H9 (cell line): ENCODE results near the gene ARHGAP45. TPM values are rescaled to one million over a fixed set of nuclear protein-coding genes. Genes with fewer than 3 reads are reported as not detected.

ENCODE experiments used
- DNase-seq: peaks from one replicate; pipeline ENCODE4 v3.0.0-alpha.2; 2017
- H2AFZ ChIP-seq: one replicate; pipeline ENCODE4 v1.6.1; 2013; ENCODE audit warnings: mild to moderate bottlenecking, low read length, control low read depth, moderate library complexity
- H2AK5ac ChIP-seq: 2 replicates; pipeline ENCODE4 v1.6.1; 2013; ENCODE audit warnings: low read length, control low read depth, mixed read lengths; ENCODE audit not compliant: insufficient read length
- H2BK120ac ChIP-seq: one replicate; pipeline ENCODE4 v1.6.1; 2013; ENCODE audit warnings: low read depth, mild to moderate bottlenecking, low read length, control low read depth, inconsistent platforms; ENCODE audit not compliant: poor library complexity, severe bottlenecking
- H2BK12ac ChIP-seq: 2 replicates; pipeline ENCODE4 v1.6.1; 2013; ENCODE audit warnings: low read length, control low read depth, mixed read lengths, low read depth; ENCODE audit not compliant: insufficient read length
- H2BK15ac ChIP-seq: 2 replicates; pipeline ENCODE4 v1.6.1; 2013; ENCODE audit warnings: low read depth, low read length, control low read depth
- H2BK20ac ChIP-seq: one replicate; pipeline ENCODE4 v1.6.1; 2013; ENCODE audit warnings: low read depth, mild to moderate bottlenecking, low read length, control low read depth, inconsistent platforms; ENCODE audit not compliant: poor library complexity, severe bottlenecking
- H2BK5ac ChIP-seq: 2 replicates; pipeline ENCODE4 v1.6.1; 2013; ENCODE audit warnings: low read length, control low read depth, mixed read lengths; ENCODE audit not compliant: insufficient read length
- H3K14ac ChIP-seq: 2 replicates; pipeline ENCODE4 v1.6.1; 2013; ENCODE audit warnings: low read length, control low read depth; ENCODE audit not compliant: insufficient read depth
- H3K18ac ChIP-seq: 2 replicates; pipeline ENCODE4 v1.6.1; 2013; ENCODE audit warnings: low read depth, mild to moderate bottlenecking, mixed read lengths, low read length, control low read depth; ENCODE audit not compliant: insufficient read length
- H3K23ac ChIP-seq: 2 replicates; pipeline ENCODE4 v1.6.1; 2013; ENCODE audit warnings: low read length, control low read depth, mixed read lengths, low read depth; ENCODE audit not compliant: insufficient read length
- H3K23me2 ChIP-seq: 2 replicates; pipeline ENCODE4 v1.6.1; 2013; ENCODE audit warnings: low read depth, mild to moderate bottlenecking, mixed read lengths, low read length, control low read depth; ENCODE audit not compliant: insufficient read length, poor library complexity, severe bottlenecking
- H3K27ac ChIP-seq: 2 replicates; pipeline ENCODE4 v1.5.1; 2013; ENCODE audit warnings: low read length, control low read depth, mixed read lengths, low read depth; ENCODE audit not compliant: insufficient read length
- H3K27me3 ChIP-seq: 2 replicates; pipeline ENCODE4 v1.6.1; 2013; ENCODE audit warnings: low read length, control low read depth, inconsistent platforms; ENCODE audit not compliant: insufficient read depth
- H3K4ac ChIP-seq: 2 replicates; pipeline ENCODE4 v1.6.1; 2013; ENCODE audit warnings: low read depth, mild to moderate bottlenecking, control low read depth, inconsistent platforms, low read length, moderate library complexity
- H3K4me1 ChIP-seq: 2 replicates; pipeline ENCODE4 v1.6.1; 2013; ENCODE audit warnings: low read length, control low read depth, inconsistent platforms; ENCODE audit not compliant: insufficient read depth
- H3K4me2 ChIP-seq: 2 replicates; pipeline ENCODE4 v1.6.1; 2013; ENCODE audit warnings: low read length, control low read depth, mixed read lengths; ENCODE audit not compliant: insufficient read length, insufficient read depth
- H3K56ac ChIP-seq: 2 replicates; pipeline ENCODE4 v1.6.1; 2013; ENCODE audit warnings: low read depth, mild to moderate bottlenecking, mixed read lengths, low read length, control low read depth; ENCODE audit not compliant: insufficient read length
- H3K79me1 ChIP-seq: 2 replicates; pipeline ENCODE4 v1.6.1; 2013; ENCODE audit warnings: low read depth, mild to moderate bottlenecking, moderate library complexity, low read length, control low read depth, inconsistent platforms; ENCODE audit not compliant: insufficient read depth, poor library complexity, severe bottlenecking
- H3K79me2 ChIP-seq: 2 replicates; pipeline ENCODE4 v1.6.1; 2013; ENCODE audit warnings: low read length, control low read depth, inconsistent platforms; ENCODE audit not compliant: insufficient read depth
- H3K9ac ChIP-seq: 2 replicates; pipeline ENCODE4 v1.6.1; 2013; ENCODE audit warnings: low read length, control low read depth, mixed read lengths; ENCODE audit not compliant: insufficient read length; ENCODE audit errors: extremely low read depth
- H3K9me3 ChIP-seq: one replicate; pipeline ENCODE4 v1.6.1; 2013; ENCODE audit warnings: low read depth, low read length, inconsistent platforms; ENCODE audit not compliant: control insufficient read depth
- H3T11ph ChIP-seq: one replicate; pipeline ENCODE4 v1.6.1; 2013; ENCODE audit warnings: mild to moderate bottlenecking, low read length, control low read depth, inconsistent platforms
- H4K20me1 ChIP-seq: one replicate; pipeline ENCODE4 v1.6.1; 2013; ENCODE audit not compliant: control insufficient read depth, insufficient read length, insufficient read depth
- H4K5ac ChIP-seq: 2 replicates; pipeline ENCODE4 v1.6.1; 2013; ENCODE audit warnings: low read depth, mild to moderate bottlenecking, mixed read lengths, low read length, control low read depth; ENCODE audit not compliant: insufficient read length
- H4K8ac ChIP-seq: replicated peaks from 2 replicates; pipeline ENCODE4 v1.6.1; 2013; ENCODE audit warnings: low read length, control low read depth, mixed read lengths, low read depth; ENCODE audit not compliant: insufficient read length
- H4K91ac ChIP-seq: 2 replicates; pipeline ENCODE4 v1.6.1; 2013; ENCODE audit warnings: low read depth, mild to moderate bottlenecking, moderate library complexity, mixed read lengths, low read length, control low read depth; ENCODE audit not compliant: insufficient read length
- H3K27ac Mint-ChIP-seq, 3 experiments: 2 replicates in 2 of 3; 3 replicates in 1 of 3; pipeline ENCODE4 v1.8.0; 2020 to 2021; ENCODE audit warnings: mixed read lengths in 3 of 3, mild to moderate bottlenecking in 1 of 3, moderate library complexity in 1 of 3
- H3K27me3 Mint-ChIP-seq: 2 replicates; pipeline ENCODE4 v1.8.0; 2021; ENCODE audit warnings: low read depth, mild to moderate bottlenecking, moderate library complexity, mixed read lengths
- H3K36me3 Mint-ChIP-seq, 3 experiments: 2 replicates in 2 of 3; 3 replicates in 1 of 3; pipeline ENCODE4 v1.8.0; 2020 to 2021; ENCODE audit warnings: low read depth in 3 of 3, mixed read lengths in 3 of 3; ENCODE audit not compliant: insufficient read depth in 1 of 3
- H3K4me1 Mint-ChIP-seq, 2 experiments: 2 replicates each; pipeline ENCODE4 v1.8.0; 2020; ENCODE audit warnings: mixed read lengths in 2 of 2
- H3K4me3 Mint-ChIP-seq, 2 experiments: 2 replicates in 1 of 2; 3 replicates in 1 of 2; pipeline ENCODE4 v1.8.0; 2020 to 2021; ENCODE audit warnings: mild to moderate bottlenecking in 2 of 2, mixed read lengths in 2 of 2, moderate library complexity in 1 of 2
- H3K9me3 Mint-ChIP-seq, 2 experiments: 2 replicates in 1 of 2; 3 replicates in 1 of 2; pipeline ENCODE4 v1.8.0; 2020; ENCODE audit warnings: mild to moderate bottlenecking in 2 of 2, mixed read lengths in 2 of 2, moderate library complexity in 1 of 2
- WGBS: extraction: QIAGEN DNeasy Blood & Tissue Kit; methylation state at CpG from one replicate; pipeline ENCODE4 v1.1.7; 2013; ENCODE audit warnings: missing lambda C conversion rate, low lambda C conversion rate, mixed read lengths; ENCODE audit not compliant: insufficient read length; ENCODE audit errors: extremely low coverage; 5-methylcytosine and 5-hydroxymethylcytosine counted together
- total RNA-seq: library from RNA; stranded (reverse); gene quantifications from 2 replicates; pipeline ENCODE4 v1.2.1, GENCODE V29; 2021
- TF ChIP-seq, protein P1 (sequence below): fragments of 200-600 bp; sonication (generic); conservative IDR thresholded peaks from 3 replicates; pipeline ENCODE4 v1.8.0; 2021; ENCODE audit warnings: antibody characterized with exemption, mild to moderate bottlenecking

ARHGAP45 gene
- total RNA-seq, 1 experiment from 2014 or later: 39.8 TPM

DNA sequence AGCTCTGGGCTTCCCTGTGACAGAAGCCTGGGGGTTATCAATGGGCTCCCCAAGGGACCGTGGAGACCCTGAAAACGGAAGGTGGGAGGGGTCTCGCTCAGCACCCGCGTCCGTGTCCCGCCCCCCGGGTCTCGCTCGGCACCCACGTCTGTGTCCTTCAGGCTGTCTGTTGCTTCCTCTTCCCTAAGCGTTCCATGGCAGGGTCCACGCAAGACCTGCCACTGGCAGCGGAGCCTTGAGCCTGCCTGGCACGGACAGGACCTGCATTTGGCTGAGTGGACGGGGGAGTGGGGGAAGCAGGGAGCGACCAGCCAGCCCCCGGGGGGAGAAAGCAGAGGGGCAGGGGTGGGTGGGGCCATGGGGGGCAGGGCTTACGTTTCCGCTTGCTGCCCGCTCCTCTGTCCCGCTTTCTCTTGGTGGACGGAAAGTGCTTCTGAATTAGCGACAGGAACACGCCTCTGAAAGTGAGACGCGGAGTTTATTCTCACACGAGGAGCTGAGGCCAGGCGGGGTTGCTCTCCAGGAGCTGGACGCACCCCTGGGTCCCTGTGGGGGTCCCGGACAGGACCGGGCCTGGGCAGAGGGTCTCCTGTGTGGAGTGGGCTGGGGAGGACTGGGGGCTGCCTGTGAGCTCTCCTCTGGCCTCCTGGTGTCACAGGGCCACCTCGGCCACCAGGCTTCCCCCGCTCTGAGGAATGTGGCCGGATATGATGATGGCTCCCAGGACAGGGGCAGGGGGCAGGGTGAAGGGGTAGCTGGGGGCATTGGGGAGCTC lies 48.9 kb downstream of the ARHGAP45 start:
- TF ChIP-seq, protein P1, sequence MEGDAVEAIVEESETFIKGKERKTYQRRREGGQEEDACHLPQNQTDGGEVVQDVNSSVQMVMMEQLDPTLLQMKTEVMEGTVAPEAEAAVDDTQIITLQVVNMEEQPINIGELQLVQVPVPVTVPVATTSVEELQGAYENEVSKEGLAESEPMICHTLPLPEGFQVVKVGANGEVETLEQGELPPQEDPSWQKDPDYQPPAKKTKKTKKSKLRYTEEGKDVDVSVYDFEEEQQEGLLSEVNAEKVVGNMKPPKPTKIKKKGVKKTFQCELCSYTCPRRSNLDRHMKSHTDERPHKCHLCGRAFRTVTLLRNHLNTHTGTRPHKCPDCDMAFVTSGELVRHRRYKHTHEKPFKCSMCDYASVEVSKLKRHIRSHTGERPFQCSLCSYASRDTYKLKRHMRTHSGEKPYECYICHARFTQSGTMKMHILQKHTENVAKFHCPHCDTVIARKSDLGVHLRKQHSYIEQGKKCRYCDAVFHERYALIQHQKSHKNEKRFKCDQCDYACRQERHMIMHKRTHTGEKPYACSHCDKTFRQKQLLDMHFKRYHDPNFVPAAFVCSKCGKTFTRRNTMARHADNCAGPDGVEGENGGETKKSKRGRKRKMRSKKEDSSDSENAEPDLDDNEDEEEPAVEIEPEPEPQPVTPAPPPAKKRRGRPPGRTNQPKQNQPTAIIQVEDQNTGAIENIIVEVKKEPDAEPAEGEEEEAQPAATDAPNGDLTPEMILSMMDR: no peak
- no peak overlapping the region for H2BK15ac ChIP-seq

More for the DNA sequence above, 48.9 kb downstream of the ARHGAP45 start:
- Histone ChIP-seq H3K27me3 (no peaks in the 10 kb centered on the region), H4K20me1 (no peaks in the 10 kb centered on the region), H2BK5ac (no peak overlapping the region), H3K27ac (no peak overlapping the region), H3K9me3 (no peaks in the 10 kb centered on the region), H3K79me2 (no peaks in the 10 kb centered on the region), H3K4me2 (no peak overlapping the region), H2BK12ac (no peak overlapping the region), H2BK20ac (no peak overlapping the region), H4K91ac (no peak overlapping the region), H3T11ph (no peak overlapping the region), H3K56ac (no peak overlapping the region), H3K79me1 (no peaks in the 10 kb centered on the region), H4K5ac (no peak overlapping the region), H3K14ac (no peak overlapping the region), H3K4me1 (no peaks in the 10 kb centered on the region), H3K9ac (no peak overlapping the region), H3K4ac (no peak overlapping the region), H2AFZ (no peak overlapping the region), H3K23me2 (no peaks in the 10 kb centered on the region), H2AK5ac (no peak overlapping the region), H3K18ac (no peak overlapping the region), H3K23ac (no peak overlapping the region), H4K8ac (no peak overlapping the region), H2BK120ac (no peak overlapping the region)
- no CpG with 5 or more reads among the region's 35 CpGs for WGBS
- peaks cover 2% of the 10 kb centered on the region for H3K27me3 Mint-ChIP-seq
- H3K27ac Mint-ChIP-seq: no peak overlapping the region; a peak in 1 of 7 replicates
- peaks cover 0 to 9% of the 10 kb centered on the region in 2 experiments; a peak in 2 of 4 replicates for H3K4me1 Mint-ChIP-seq
- H3K36me3 Mint-ChIP-seq: peaks cover 4 to 26% (median 15%) of the 10 kb centered on the region in 3 experiments; a peak in 5 of 7 replicates
- H3K4me3 Mint-ChIP-seq: no peak overlapping the region
- no peaks in the 10 kb centered on the region for H3K9me3 Mint-ChIP-seq
- no peak for DNase-seq
